ENCODE data around the gene TCTN2. TPM values are rescaled to one million over a fixed set of nuclear protein-coding genes. Genes with fewer than 3 reads are reported as not detected.

Gene TCTN2
- total RNA-seq, 2 donors from 2014 or later: 3.7 to 4.6 TPM

GRCh38 chr12:123713398-123713797 is 42.5 kb downstream of the TCTN2 start:
- no peak for TF ChIP-seq CTCF (IDR thresholded peaks at IDR 0.05)
- no peak overlapping the region for H3K27ac ChIP-seq
- no peaks in the 10 kb centered on the region for H3K27me3 ChIP-seq
- H3K9me3 ChIP-seq: no peaks in the 10 kb centered on the region
- H3K4me3 ChIP-seq: peak overlapping the region in 1 of 2 donors; percentile 94
- no peaks in the 10 kb centered on the region for H3K36me3 ChIP-seq
- H3K4me1 ChIP-seq: peaks cover 0 to 28% of the 10 kb centered on the region in 2 donors
- no peak for DNase-seq (ENCODE audit: low spot score)

- Histone ChIP-seq H3K4me1 (peaks cover 0 to 28% of the 10 kb centered on the region in 2 donors), H3K27me3 (no peaks in the 10 kb centered on the region), H3K27ac (no peak overlapping the region), H3K4me3 (no peak overlapping the region), H3K9me3 (no peaks in the 10 kb centered on the region), H3K36me3 (no peaks in the 10 kb centered on the region)
- no peak for TF ChIP-seq CTCF (IDR thresholded peaks at IDR 0.05)
- no peak for DNase-seq (ENCODE audit: low spot score)
Observed at GRCh38 chr12:123713823-123714585, 43.1 kb downstream of the TCTN2 start.

- Histone ChIP-seq H3K36me3 (peaks cover 3% of the 10 kb centered on the region), H3K4me1 (peaks cover 0 to 28% of the 10 kb centered on the region in 2 donors), H3K4me3 (no peak overlapping the region), H3K9me3 (no peaks in the 10 kb centered on the region), H3K27ac (no peak overlapping the region), H3K27me3 (no peaks in the 10 kb centered on the region)
- no peak for DNase-seq (ENCODE audit: low spot score)
- TF ChIP-seq CTCF (IDR thresholded peaks at IDR 0.05): no peak
Observed at GRCh38 chr12:123715195-123715594, 44.3 kb downstream of the TCTN2 start.

GRCh38 chr12:123717350-123717749 is 46.4 kb downstream of the TCTN2 start:
- Histone ChIP-seq H3K4me3 (no peak overlapping the region), H3K27ac (no peak overlapping the region), H3K4me1 (peaks cover 0 to 20% of the 10 kb centered on the region in 2 donors), H3K36me3 (peaks cover 15% of the 10 kb centered on the region), H3K27me3 (no peaks in the 10 kb centered on the region), H3K9me3 (no peaks in the 10 kb centered on the region)
- DNase-seq (ENCODE audit: low spot score): no peak
- no peak for TF ChIP-seq CTCF (IDR thresholded peaks at IDR 0.05)

GRCh38 chr12:123720141-123720814 is 49.4 kb downstream of the TCTN2 start:
- Histone ChIP-seq H3K36me3 (peaks cover 27% of the 10 kb centered on the region), H3K9me3 (no peaks in the 10 kb centered on the region), H3K27me3 (no peaks in the 10 kb centered on the region), H3K4me1 (no peaks in the 10 kb centered on the region), H3K4me3 (no peak overlapping the region), H3K27ac (no peak overlapping the region)
- no peak for DNase-seq (ENCODE audit: low spot score)
- TF ChIP-seq CTCF (IDR thresholded peaks at IDR 0.05): no peak

All from right atrium auricular region (tissue), 2 donors.